GM21515 (cell line): Measurements from ENCODE around the gene ACOXL.

ENCODE experiments used
- ATAC-seq: cut with Tn5 transposase; IDR thresholded peaks from one replicate; pipeline ENCODE4 v1.9.1; 2021; ENCODE audit not compliant: unreplicated experiment

ACOXL gene

DNA sequence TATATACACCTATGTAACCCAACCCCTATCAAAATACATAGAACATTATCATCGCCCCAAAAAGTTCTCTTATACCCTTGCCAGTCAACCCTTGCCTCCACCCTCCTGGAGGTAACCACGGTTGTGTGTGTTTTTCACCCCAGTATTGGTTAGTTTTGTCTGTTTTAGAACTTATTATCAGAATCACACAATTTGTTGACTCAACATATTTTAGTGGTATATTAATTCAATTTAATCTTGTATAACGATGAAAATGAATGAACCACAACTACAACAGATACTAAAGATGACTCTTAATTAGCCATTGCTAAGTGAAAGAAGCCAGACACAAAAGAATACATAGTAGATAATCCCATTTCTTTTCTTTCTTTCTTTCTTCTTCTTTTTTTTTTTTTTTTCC lies 19.3 kb downstream of the ACOXL start:
- ATAC-seq: no peak

- no peak for ATAC-seq
Observed at GRCh38 chr2:110752871-110753270, 20.5 kb downstream of the ACOXL start.

DNA sequence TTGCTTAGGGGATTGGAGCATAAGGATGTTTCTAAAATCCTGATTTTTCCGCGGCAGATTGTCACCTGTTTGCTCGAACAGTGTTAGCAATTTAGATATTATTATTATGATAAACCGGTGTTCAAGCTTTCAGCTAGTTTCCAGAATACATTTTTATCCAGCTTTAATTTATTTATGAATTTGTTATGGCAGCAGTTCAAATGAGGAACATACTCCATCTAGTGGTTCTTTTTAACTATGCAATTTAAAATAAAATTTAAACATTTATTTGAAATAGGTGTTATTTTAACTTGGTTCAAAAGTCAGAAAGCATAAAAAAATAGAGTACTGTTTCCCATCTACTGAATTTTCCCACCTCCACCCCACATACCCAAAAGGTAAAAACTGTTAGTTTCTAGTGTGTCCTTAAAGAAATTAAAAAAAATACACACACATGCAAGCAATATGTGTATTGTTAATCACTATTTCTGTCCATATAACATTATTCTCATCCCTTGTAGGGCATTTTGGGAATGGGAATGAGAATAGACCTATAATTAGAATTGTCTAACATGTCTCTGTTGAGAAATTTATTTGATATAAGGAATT lies 23.2 kb downstream of the ACOXL start:
- ATAC-seq: no peak

DNA sequence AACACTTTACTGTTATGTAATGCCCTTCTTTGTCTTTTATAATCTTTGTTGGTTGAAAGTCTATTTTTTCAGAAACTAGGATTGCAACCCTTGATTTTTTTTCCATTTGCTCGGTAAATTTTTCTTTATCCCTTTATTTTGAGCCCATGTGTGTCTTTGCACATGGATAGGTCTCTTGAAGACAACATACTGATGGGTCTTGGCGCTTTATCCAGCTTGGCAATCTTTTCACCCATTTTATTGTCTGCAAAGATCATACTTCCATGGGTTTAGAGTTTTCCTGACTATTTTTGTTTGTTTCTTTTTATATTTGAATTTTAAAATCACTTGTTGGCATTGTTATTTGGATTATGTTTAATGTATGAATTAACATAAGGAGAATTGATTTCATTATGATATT lies 27.0 kb downstream of the ACOXL start:
- ATAC-seq: no peak

DNA sequence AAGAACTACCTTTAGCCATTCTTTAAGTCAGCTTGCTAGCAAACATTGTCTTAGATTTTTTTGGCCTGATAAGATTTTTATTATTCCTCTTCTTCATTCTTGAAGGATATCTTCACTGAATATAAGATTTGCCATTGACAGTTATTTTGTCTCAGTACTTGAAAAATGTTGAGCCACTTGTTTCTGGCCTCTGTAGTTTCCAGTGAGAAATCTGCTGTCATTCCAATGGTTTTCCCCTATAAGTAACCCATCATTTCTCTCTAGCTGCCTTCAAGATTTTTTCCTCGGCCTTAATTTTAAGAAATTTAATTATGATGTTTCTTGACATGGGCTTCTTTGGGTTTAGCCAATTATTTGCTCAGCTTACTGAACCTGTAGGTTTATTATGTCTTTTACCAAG lies 32.6 kb downstream of the ACOXL start:
- no peak for ATAC-seq

GRCh38 chr2:110766291-110766690 lies 33.9 kb downstream of the ACOXL start:
- ATAC-seq: no peak

- ATAC-seq: no peak
Observed at GRCh38 chr2:110768591-110768990, 36.2 kb downstream of the ACOXL start.

- ATAC-seq: no peak
Observed at GRCh38 chr2:110770404-110770958, 38.1 kb downstream of the ACOXL start.

DNA sequence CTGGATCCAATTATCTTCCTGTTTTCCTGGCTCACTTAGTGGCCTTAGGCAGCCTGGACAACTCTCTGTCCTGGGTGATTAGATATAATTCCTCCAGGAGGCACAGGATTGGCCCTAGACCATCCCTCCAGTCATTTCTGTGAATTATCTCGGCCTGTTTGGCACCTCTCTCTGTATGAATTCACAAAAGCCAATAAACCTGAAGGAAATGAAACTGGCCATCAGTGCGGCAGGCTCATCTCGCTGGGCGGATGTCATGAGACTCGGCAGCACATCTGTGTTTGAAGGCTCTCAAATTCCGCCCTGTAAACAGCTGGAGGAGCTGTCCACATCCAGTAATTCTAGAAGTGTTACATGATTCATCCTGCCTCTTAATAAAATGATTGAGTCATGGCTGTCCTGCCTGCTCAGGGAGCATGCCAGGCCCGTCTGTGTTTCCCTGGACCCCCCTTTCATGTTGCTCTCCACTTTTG lies 38.6 kb downstream of the ACOXL start:
- ATAC-seq: no peak

GRCh38 chr2:110771547-110772382 lies 39.4 kb downstream of the ACOXL start:
- ATAC-seq: no peak

DNA sequence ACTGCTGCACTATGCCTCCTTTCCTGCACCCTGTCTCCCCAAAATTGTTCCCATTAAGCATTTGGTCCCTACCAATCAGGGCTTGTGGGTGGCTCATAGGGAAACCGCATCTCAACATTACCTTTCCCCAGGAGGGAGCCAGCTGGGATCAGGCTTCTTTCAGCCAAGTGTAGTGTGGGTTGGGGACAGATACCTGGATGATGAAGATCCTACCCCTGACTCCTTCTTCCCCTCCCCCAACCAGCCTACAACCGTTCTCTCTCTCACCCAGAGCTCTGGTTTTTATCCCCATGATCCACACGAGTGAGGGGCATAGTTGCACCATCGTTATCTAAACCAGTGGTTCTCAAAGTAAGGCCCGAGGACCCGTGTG lies 40.0 kb downstream of the ACOXL start:
- no peak for ATAC-seq

- no peak for ATAC-seq
Observed at GRCh38 chr2:110773401-110773921, 41.1 kb downstream of the ACOXL start.

DNA sequence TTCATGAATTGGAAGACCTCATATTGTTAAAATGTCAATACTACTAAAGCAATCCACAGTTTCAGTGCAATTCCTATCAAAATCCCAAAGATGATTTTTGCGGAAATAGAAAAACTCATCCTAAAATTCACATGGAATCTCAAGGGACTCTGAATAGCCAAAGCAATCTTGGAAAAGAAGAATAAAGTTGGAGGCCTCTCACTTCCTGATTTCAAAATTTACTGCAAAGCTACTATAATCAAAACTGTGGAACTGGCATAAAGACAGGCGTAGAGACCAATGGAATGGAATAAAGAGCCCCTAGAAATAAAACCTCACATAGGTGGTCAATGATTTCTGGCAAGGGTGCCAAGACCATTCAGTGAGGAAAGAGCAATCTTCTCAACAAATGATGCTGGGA lies 42.3 kb downstream of the ACOXL start:
- ATAC-seq: no peak

DNA sequence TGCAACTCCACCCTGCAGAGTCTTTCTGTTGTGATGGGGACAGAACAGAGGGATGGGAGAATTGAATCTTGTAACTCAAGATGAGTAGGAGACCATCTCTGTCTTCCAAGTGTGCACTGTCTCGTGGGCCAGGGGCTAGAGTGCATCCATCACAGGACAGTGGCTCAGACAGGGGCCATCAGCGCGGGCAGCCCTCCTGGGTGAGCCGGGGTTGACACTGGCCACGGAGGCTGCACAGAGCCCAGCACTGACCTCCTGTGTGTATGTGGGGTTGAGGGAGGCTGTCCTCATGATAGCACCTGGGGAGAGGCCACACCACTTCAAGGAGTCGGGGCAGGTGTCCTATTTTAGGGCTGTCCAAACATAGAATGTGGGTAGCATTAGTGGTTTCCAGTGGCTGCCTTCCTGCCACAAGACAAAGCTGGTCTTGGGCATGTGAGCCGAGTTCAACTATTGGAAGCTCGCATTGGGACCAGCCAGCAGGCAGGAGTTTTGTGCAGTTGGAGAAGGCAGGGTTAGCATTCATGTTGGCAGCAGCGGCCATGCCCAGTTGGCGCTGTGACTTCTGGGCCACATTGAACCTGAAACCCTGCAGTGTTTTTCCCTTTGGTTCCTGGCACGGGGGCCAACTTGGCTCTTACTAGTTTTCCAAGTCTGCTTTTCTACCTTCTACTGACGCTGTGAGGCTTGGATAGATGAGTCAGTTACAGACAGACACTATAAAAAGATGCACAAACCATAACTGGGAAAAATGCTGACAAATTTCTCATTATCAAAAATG lies 45.3 kb downstream of the ACOXL start:
- ATAC-seq: no peak

DNA sequence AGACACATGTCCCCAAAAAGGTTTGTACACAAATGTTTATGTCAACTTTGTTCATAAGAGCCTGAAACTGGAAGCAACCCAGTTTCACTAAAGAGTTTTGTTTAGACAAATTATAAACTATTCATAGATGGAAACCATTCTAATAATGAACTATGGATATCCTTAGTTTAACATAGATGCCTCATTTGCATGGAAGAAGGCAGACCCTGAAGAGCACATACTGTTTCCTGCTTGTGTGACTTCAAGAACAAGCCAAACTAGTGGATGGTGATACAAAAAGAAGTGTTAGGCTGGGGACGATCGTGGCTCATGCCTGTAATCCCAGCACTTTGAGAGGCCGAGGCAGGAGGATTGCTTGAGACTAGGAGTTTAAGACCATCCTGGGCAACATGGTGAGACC lies 48.1 kb downstream of the ACOXL start:
- ATAC-seq: no peak

DNA sequence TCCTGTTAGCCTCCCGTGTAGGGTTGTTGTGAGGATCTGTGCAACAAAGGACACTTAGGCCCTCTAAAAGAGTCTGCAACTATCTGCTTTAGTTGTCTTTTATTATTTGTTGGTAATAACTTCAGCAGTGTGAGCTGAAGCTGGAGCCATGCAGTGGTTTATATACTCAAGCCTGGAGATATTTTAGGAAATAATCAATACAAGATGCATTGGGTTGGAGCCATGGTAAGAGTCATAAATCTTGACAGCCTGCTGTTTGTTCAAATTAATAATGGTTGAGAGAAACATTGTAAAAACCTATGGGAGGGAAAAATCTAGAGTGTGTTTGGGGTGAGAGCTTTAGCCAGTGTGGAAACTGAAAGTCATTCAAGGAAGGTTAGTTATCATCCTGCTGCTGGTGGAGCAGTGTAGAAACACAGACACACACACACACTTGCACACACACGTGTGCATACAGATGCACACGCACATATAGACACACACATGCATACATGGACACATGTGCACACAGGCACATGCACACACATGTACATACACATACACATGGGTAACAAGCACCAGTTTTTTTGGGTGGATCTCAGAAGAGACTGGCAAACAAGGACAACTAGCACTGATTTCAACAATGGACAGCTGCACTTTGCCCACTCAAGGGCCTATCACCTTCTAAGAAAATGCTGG lies 51.0 kb downstream of the ACOXL start:
- ATAC-seq: no peak

DNA sequence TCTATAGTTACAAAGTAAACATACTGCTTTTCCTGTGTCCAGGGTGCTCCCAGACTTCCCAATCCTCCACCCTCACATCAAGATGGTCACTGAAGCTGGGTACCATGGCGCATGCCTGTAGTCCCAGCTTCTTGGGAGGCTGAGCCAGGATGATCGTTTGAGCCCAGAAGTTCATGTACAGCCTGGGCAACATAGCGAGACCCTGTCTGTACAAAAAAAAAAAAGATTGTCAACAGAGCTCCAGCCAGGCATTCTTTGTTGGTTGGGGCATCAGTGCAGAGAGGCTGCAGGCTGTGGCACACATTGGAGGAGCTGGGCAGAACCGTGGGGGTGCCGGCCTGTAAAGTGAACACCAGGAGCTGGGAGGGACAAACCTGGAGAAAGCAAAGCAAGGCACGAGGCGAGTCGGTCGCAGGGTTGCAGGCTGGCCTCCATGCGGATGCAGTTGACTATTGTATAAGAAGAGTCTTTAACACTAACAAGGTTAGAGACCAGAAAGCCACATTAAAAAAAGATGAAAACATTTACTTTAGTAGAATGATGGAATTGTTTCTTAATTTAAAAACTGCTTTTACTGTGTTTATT lies 51.8 kb downstream of the ACOXL start:
- ATAC-seq: no peak

DNA sequence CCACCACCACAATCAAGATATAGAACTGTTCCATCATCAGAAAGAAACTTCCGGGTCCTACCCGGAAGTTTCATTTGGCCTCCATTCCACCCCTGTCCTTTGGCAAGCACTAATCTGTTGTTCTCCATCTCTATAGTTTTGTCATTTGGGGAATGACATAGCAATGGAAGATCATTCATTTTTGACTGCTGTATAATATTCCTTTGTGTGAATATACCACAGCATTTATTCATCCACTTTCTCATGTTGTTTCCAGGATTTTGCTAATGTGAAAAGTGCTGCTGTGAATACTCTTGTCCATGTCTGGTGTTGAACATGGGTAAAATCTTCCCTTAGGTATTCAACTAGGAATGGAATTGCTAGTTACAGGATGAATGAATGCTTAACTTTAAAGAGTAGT lies 53.1 kb downstream of the ACOXL start:
- ATAC-seq: no peak

DNA sequence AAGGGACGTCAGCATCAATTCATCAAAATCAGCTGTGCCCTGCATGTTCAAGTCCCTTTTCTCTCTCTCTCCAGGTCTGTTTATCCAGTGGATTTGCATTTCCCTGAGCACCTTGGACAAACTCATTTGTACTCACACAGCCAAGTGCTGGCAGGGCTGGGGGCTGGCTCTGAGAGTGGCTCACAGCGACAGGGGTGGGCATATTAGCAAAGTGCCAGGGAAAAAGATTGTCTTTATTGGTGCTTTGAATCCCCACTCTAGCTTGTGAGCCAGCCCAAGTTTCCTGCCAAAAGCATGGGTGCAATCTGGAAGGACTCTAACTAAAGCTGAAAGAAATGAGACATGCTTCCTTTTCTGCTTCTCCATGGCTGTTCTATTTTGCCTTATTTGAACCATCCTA lies 56.6 kb downstream of the ACOXL start:
- no peak for ATAC-seq

GRCh38 chr2:110789706-110790105 lies 57.3 kb downstream of the ACOXL start:
- no peak for ATAC-seq
